ENCODE measurements around the gene ACTRT2.

GRCh38 chr1:2988256-2988655 lies 33.0 kb upstream of the ACTRT2 start:
- TF ChIP-seq CTCF (IDR thresholded peaks at IDR 0.05; ENCODE audit: low read length) (no peak), EZH2phosphoT487 (IDR thresholded peaks at IDR 0.05; ENCODE audit: low read length) (no peak)
